HuH-7.5 (cell line): ENCODE results near the gene ISLR.

Experiments used
- DNase-seq: peaks from one replicate; pipeline ENCODE4 v3.0.0; 2011; ENCODE audit warnings: low spot score

Gene ISLR

GRCh38 chr15:74194572-74195559 lies 21.4 kb downstream of the ISLR start:
- DNase-seq: no peak

GRCh38 chr15:74196175-74196574 lies 22.7 kb downstream of the ISLR start:
- no peak for DNase-seq

GRCh38 chr15:74197176-74197965 lies 23.9 kb downstream of the ISLR start:
- DNase-seq: no peak

- DNase-seq: no peak
Observed at GRCh38 chr15:74199297-74199652, 25.8 kb downstream of the ISLR start.

GRCh38 chr15:74200412-74200815 lies 26.9 kb downstream of the ISLR start:
- no peak for DNase-seq

- DNase-seq: no peak
Observed at GRCh38 chr15:74200871-74201419, 27.4 kb downstream of the ISLR start.

GRCh38 chr15:74201710-74202420 lies 28.4 kb downstream of the ISLR start:
- DNase-seq: no peak

GRCh38 chr15:74202452-74203401 lies 29.2 kb downstream of the ISLR start, which contains the start of gene STRA6:
Gene STRA6 (minus strand): TSS chr15:74202787. CDS start chr15:74202267, 520 bp downstream.
- DNase-seq: no peak

GRCh38 chr15:74203914-74204431 lies 30.5 kb downstream of the ISLR start:
- no peak for DNase-seq

- DNase-seq: no peak
Observed at GRCh38 chr15:74205582-74205947, 32.1 kb downstream of the ISLR start.

- no peak for DNase-seq
Observed at GRCh38 chr15:74206801-74207281, 33.3 kb downstream of the ISLR start.

- no peak for DNase-seq
Observed at GRCh38 chr15:74207652-74208440, 34.3 kb downstream of the ISLR start.

GRCh38 chr15:74208496-74208895 lies 35.0 kb downstream of the ISLR start:
- no peak for DNase-seq

- DNase-seq: no peak
Observed at GRCh38 chr15:74208901-74209559, 35.5 kb downstream of the ISLR start.

- DNase-seq: no peak
Observed at GRCh38 chr15:74209560-74209958, 36.0 kb downstream of the ISLR start.

- no peak for DNase-seq
Observed at GRCh38 chr15:74209997-74210671, 36.6 kb downstream of the ISLR start.

- DNase-seq: no peak
Observed at GRCh38 chr15:74210729-74211128, 37.2 kb downstream of the ISLR start.

GRCh38 chr15:74211656-74212055 lies 38.1 kb downstream of the ISLR start:
- DNase-seq: no peak

GRCh38 chr15:74212494-74212893 lies 39.0 kb downstream of the ISLR start:
- DNase-seq: no peak
